ENCODE data around the gene ASCL2.

ASCL2 gene

DNA sequence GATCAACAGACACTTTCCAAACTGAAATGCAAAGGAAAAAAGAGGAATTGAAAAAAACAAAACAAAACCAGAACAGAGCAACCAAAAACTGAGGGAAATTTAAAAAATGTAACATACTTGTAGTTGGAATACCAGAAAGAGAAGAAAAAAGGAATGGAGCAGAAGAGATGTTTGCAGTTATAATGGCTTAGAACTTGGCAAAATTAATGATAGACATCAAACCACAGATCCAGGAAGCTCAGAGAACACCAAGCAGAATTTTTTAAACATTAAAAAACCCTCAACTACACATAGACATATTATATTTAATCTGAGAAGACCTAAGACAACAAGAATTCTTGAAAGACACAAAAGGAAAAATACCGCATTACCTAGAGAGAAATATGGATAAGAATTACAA lies 46.1 kb downstream of the ASCL2 start:
- no peak for DNase-seq

DNA sequence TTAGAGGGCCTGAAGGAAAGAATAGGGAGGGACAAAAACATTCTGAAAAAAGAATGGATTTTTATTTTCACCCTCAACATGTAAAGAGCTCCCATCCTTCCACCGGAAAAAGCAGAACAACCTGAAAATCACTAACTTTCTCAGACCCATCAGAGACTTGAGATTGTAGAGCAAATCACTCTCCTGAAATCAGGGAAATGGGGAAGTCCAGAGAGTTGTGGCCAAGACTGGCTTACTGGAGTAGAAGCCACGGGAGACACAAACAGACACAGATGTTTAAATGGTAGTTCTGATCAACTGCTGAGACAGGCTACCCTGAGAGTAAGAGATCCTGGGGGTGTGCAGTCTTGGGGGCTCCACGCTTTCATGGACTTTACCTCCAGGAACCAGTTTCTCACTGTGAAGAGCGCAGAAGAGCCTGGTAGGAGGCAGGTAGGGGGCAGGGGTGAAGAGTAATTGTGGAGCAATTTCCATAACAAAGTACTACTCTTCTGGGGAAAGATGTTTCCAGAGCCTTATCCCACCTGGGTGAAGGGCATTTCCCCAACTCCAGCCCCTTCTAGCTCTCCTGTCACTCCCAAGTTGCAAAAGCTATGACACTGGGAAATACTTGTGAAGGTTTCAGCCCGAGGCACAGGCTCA lies 47.1 kb downstream of the ASCL2 start:
- no peak for DNase-seq

- no peak for DNase-seq
Measured at GRCh38 chr11:2222451-2222850, 47.9 kb downstream of the ASCL2 start.

GRCh38 chr11:2221591-2221990 lies 48.8 kb downstream of the ASCL2 start:
- DNase-seq = no peak

DNA sequence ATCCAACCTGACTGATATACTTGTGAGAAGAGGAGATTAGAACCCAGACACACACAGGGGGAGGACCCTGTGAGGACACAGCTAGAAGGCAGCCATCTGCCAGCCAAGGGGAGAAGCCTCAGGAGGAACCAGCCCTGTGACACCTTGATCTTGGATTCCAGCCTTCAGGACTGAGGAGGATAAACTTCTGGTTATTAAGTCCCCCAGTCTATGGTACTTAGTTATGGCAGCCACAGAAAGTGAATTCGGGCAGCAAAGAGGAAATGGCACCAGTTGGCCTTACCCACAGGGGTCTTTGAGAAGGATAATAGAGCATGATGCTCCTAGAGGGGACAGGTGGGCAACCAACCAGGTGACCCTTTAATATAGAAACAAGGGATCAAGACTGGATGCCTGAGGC lies 49.4 kb downstream of the ASCL2 start:
- no peak for DNase-seq

GRCh38 chr11:2220173-2220771 lies 50.1 kb downstream of the ASCL2 start:
- DNase-seq = no peak

GRCh38 chr11:2219318-2220017 lies 50.9 kb downstream of the ASCL2 start:
- DNase-seq = no peak
